Measurements from ENCODE around the gene GRIN1. TPM values are rescaled to one million over a fixed set of nuclear protein-coding genes. Genes with fewer than 3 reads are reported as not detected.

GRIN1 gene
- total and polyA plus RNA-seq, 2 donors (not counting 1 experiment from before 2014, with no cell fraction given): 0.04 TPM; not detected in 1

- ATAC-seq (ENCODE audit: low read depth): no peak
Observed at GRCh38 chr9:137138058-137138721, 764 bp upstream of the GRIN1 start.

More at GRCh38 chr9:137138058-137138721, 764 bp upstream of the GRIN1 start:
- no peak overlapping the region for H3K9ac ChIP-seq (ENCODE audit: low read length)
- peaks cover 11 to 14% of the 10 kb centered on the region in 2 donors for H3K4me1 ChIP-seq (ENCODE audit: control insufficient read depth in 2 of 2, insufficient read depth in 2 of 2, low read length in 2 of 2)
- H3K27me3 Mint-ChIP-seq: peaks cover 52% of the 10 kb centered on the region
- no peak overlapping the region for H3K4me3 ChIP-seq (ENCODE audit: control extremely low read depth in 1 of 5, extremely low read depth in 1 of 5, insufficient read depth in 1 of 5, low read depth in 2 of 5, low read length in 4 of 5)
- no peaks in the 10 kb centered on the region for H4K20me1 ChIP-seq (ENCODE audit: control insufficient read depth, insufficient read depth, low read length, poor library complexity, severe bottlenecking)
- H3K9me3 Mint-ChIP-seq (ENCODE audit: insufficient read depth): no peaks in the 10 kb centered on the region
- H2AFZ ChIP-seq (ENCODE audit: insufficient read depth, low read depth, low read length, poor library complexity, severe bottlenecking): no peak overlapping the region
- peak; percentile 23 for DNase-seq
- no peak overlapping the region for H3K4me2 ChIP-seq (replicated peaks; ENCODE audit: low read depth, low read length, poor library complexity, severe bottlenecking)
- H3K79me2 ChIP-seq (ENCODE audit: control insufficient read depth, insufficient read depth, low read length): no peaks in the 10 kb centered on the region
- H3K27ac ChIP-seq (ENCODE audit: low read length in 2 of 2): no peak overlapping the region
- TF ChIP-seq, protein P1, sequence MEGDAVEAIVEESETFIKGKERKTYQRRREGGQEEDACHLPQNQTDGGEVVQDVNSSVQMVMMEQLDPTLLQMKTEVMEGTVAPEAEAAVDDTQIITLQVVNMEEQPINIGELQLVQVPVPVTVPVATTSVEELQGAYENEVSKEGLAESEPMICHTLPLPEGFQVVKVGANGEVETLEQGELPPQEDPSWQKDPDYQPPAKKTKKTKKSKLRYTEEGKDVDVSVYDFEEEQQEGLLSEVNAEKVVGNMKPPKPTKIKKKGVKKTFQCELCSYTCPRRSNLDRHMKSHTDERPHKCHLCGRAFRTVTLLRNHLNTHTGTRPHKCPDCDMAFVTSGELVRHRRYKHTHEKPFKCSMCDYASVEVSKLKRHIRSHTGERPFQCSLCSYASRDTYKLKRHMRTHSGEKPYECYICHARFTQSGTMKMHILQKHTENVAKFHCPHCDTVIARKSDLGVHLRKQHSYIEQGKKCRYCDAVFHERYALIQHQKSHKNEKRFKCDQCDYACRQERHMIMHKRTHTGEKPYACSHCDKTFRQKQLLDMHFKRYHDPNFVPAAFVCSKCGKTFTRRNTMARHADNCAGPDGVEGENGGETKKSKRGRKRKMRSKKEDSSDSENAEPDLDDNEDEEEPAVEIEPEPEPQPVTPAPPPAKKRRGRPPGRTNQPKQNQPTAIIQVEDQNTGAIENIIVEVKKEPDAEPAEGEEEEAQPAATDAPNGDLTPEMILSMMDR (IDR thresholded peaks at IDR 0.05): no peak
- TF ChIP-seq EZH2 (IDR thresholded peaks at IDR 0.05; ENCODE audit: borderline replicate concordance, insufficient read depth, low read depth, low read length, poor library complexity, severe bottlenecking): peak; percentile 58
- intact Hi-C loops (cut with micrococcal nuclease): no loop called here
- H3K4me1 Mint-ChIP-seq: no peaks in the 10 kb centered on the region
- ChIA-PET POLR2A (interaction anchor here (0.6 kb wide), 1 partner anchor 8 kb away, joined by 5 read pairs; no protein-coding TSS in a partner anchor), CTCF (interaction anchor here (0.8 kb wide), 1 partner anchor 10 kb away, joined by 3 read pairs; no protein-coding TSS in a partner anchor)
- H3K27ac Mint-ChIP-seq: no peak overlapping the region
- no peaks in the 10 kb centered on the region for H3K36me3 ChIP-seq (replicated peaks in 1 of 2; ENCODE audit: control extremely low read depth in 1 of 2, control insufficient read depth in 1 of 2, extremely low read depth in 1 of 2, insufficient read depth in 2 of 2, low read length in 1 of 2)
- peaks cover 0 to 74% (median 36%) of the 10 kb centered on the region in 4 experiments for H3K27me3 ChIP-seq (replicated peaks in 1 of 4; ENCODE audit: control extremely low read depth in 1 of 4, control insufficient read depth in 3 of 4, insufficient read depth in 4 of 4, low read length in 3 of 4)
- H3K4me3 Mint-ChIP-seq: no peak overlapping the region
- WGBS (ENCODE audit: insufficient coverage): 15% methylated on average over 18 of the region's 25 CpGs
- H3K9me3 ChIP-seq (ENCODE audit: control extremely low read depth in 1 of 3, control insufficient read depth in 2 of 3, insufficient read depth in 1 of 3, low read length in 2 of 3): peaks cover 0 to 33% (median 0%) of the 10 kb centered on the region in 3 donors
